Measurements from ENCODE around the gene LRP8.

Gene LRP8

GRCh38 chr1:53307037-53307436 lies 20.8 kb downstream of the LRP8 start:
- no peak for DNase-seq (ENCODE audit: low read depth in 2 of 2, low spot score in 1 of 2)

- no peak for DNase-seq (ENCODE audit: low read depth in 2 of 2, low spot score in 1 of 2)
Measured at GRCh38 chr1:53306168-53306567, 21.7 kb downstream of the LRP8 start.

DNA sequence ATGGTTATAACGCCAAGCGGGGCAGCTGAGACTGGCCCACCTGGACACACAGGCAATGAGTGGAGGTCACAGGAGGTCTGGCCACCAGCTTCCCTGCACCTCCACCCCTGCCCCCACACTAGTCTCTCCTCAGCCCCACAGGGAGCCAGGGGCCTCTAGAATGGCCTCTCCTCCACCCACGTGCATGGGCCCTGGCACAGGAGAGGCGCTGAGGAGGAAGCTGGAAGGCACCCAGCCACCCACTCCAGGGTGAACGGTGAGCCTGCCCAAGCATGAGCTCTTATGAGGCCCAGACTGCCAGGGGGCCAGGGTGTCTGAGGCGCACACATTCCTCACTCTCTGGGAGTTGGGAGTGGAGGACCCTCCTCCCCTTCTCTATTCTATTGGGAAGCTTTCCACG lies 22.2 kb downstream of the LRP8 start:
- no peak for DNase-seq (ENCODE audit: low read depth in 2 of 2, low spot score in 1 of 2)

DNA sequence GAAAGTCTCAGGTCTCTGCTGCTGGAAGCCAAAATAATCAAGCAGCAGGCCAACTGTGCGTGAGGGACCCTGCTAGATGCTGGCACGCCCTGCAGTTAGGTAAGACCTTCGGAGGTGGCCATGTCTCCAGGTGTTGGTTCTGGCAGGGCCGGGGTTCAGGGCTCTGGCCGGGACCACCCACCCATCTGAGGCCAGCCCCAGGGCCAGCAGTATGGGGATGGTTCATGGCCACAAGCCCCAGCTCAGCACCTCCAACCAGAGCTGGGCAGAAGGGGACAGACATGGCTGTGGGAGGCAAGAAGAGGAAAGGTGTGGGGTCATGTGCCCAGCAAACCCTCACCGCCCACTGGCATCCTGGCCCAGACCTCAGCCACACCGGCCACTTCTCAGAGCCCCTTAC lies 23.3 kb downstream of the LRP8 start:
- DNase-seq (ENCODE audit: low read depth in 2 of 2, low spot score in 1 of 2) = no peak

DNA sequence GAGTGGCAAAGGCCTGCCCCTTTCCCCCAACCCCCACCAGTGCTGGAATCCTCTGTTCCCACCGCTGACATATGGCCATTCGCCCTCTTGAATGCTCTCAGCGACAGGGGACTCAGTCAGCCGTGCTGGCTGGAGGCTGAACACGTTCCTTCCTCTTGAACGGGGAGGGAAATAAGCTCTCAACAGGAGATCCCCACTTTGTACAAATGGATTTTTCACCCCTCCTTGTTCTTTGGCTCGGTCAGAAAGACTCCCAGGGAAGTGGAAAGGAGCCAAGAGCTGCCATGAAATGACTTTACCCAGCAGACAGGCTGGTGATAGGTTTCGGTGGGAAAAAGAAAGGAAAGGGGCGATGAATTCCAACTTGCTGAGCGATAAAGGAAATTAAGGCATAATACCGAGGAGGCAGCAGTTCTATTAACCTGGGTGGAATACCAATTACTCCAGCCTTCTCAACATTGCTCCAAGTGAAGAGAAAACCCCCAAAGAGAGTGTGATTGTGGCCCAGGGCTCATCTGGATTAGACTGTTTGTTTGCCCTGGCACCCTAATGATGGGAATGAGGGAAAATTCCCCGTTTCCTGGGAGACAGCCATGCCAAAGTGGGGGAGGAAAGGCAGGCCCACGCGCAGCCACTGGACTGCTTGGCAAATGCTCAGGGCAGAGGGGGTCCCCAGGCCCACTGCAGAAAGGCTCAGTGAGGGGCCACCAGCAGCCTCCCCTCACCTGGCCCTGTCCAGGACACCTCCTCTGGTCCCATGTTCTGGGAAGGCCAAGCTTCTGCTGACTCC lies 23.9 kb downstream of the LRP8 start:
- no peak for DNase-seq (ENCODE audit: low read depth in 2 of 2, low spot score in 1 of 2)

DNA sequence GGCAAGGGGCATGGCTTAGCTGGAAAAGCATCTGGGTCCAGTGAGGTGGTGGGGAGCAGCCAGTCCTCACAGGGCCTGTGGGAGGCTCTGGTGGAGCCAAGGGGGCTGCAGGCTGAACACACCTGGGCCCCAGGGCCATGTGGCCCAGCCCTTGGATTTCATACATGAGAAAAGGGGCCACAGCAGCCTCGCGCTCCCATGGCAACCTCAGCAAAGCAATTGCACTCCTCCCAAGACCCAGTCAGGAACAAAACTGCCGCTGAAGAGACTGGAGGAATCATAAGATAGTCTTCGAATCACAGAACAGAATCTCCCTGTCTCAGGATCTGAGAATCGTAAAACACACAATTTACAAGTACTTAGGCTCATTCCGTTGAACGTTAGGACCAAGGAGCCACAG lies 24.6 kb downstream of the LRP8 start:
- DNase-seq (ENCODE audit: low read depth in 2 of 2, low spot score in 1 of 2) = no peak

- no peak for DNase-seq (ENCODE audit: low read depth in 2 of 2, low spot score in 1 of 2)
Measured at GRCh38 chr1:53299233-53299632, 28.6 kb downstream of the LRP8 start.

- no peak for DNase-seq (ENCODE audit: low read depth in 2 of 2, low spot score in 1 of 2)
Measured at GRCh38 chr1:53298045-53298637, 29.7 kb downstream of the LRP8 start.

DNA sequence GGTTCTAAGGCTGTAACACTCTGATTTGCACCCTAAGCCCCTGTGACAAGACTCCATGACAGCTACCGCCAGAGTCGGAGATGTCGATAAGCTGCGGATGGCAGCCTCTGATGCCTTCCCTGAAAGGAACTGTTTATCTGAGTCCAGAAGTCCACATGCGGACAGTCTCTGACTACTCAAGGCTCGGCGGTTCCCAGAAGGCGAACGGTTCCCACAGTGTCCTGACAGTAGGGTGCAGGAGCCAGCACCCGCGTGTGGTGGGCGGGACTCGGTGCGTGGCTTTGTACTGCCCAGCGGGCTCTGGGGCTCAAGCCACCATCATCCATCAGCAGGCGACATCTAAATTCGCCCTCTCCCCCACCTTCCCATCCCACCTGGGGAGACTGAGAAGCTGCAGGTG lies 30.7 kb downstream of the LRP8 start:
- no peak for DNase-seq (ENCODE audit: low read depth in 2 of 2, low spot score in 1 of 2)

DNA sequence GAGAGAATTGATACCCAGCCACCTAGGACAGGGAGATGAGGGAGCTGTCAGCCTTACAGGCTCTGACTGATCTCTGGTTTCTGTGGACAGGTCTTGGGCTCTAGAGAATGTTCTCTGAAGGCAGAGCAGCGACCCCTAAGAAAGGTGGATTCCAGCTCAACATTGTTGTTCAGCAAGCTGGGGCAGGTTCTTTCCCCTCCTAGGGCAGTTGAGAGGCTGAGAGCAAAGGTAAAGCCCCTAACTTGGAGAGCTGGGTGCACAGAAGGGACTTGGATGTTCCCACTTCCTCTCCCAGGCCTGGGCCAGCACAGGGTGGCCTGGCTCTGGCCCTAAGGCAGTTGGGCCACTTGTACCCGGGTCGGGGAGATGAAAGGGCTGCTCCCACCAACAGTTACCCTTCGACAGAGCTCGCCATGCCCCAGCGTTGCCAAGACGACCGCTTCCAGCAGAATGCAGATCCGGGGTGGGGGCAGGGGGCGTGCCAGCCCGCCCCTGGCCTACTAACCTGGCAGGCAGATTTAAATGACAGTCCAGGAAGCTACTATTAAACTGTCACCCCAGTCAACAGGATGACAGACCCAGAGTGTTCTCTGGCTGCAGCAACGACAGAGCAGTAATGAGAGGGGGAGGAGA lies 31.6 kb downstream of the LRP8 start:
- DNase-seq (ENCODE audit: low read depth in 2 of 2, low spot score in 1 of 2) = no peak

- no peak for DNase-seq (ENCODE audit: low read depth in 2 of 2, low spot score in 1 of 2)
Measured at GRCh38 chr1:53295726-53296116, 32.1 kb downstream of the LRP8 start.

DNA sequence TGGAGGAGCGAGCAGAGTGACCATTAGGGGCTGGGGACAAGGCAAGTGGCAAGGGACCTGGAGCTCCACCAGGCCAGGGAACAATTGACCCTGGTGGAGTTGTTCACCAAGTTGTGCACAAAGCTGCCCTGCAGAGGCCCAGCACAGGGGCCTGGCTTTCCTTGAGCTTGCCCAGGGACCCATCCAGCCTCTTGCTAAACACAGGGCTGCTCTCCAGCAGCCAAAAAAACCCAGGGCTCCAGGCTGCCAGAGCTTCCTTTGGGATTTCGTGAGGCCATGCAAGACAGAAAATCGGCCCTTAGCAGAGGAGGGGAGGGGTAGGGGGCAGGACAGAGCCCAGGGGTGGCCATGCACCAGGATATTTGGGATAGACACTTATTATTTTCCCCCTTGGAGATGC lies 32.6 kb downstream of the LRP8 start:
- DNase-seq (ENCODE audit: low read depth in 2 of 2, low spot score in 1 of 2) = no peak

GRCh38 chr1:53294567-53294966 lies 33.3 kb downstream of the LRP8 start:
- DNase-seq (ENCODE audit: low read depth in 2 of 2, low spot score in 1 of 2) = no peak

DNA sequence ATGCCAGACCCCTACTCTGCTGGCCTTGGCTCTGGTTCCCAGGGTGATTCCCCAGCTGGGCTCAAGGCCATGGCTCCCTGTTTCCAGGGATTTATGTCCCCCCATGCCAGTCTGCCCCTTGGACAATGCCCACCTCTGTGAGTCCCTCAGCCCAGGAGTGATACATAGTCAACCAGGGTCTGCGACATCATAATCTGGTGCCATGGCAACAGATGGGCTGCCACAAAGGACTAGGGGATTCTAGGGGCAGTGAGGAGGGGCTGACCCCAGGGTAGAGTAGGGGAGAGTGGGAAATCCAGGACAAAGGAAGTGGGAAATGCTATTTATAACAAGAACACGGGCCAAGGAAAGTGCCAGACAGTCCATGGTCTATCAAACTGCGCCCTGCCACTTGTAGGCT lies 33.8 kb downstream of the LRP8 start:
- no peak for DNase-seq (ENCODE audit: low read depth in 2 of 2, low spot score in 1 of 2)

DNA sequence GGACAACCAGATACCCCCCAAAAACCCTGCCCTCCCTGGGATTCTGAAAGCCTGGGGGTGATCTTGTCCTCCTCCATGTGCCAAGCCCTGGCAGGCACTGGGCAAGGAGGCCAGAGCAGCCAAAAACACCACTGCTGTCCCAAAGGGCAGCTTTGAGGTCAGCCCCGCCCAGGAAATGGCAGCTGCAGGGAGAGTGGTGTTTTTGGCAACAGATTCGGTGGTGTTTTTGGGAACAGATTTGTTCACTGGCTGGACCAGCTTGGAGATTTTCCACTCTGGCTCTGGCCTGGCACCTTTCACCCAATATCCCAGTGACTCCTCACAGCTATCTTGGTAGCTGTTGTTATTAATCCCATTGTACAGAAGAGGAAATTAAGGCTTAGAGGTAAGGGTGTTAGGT lies 34.7 kb downstream of the LRP8 start:
- DNase-seq (ENCODE audit: low read depth in 2 of 2, low spot score in 1 of 2) = no peak

GRCh38 chr1:53292690-53293089 lies 35.2 kb downstream of the LRP8 start:
- DNase-seq (ENCODE audit: low read depth in 2 of 2, low spot score in 1 of 2) = no peak

DNA sequence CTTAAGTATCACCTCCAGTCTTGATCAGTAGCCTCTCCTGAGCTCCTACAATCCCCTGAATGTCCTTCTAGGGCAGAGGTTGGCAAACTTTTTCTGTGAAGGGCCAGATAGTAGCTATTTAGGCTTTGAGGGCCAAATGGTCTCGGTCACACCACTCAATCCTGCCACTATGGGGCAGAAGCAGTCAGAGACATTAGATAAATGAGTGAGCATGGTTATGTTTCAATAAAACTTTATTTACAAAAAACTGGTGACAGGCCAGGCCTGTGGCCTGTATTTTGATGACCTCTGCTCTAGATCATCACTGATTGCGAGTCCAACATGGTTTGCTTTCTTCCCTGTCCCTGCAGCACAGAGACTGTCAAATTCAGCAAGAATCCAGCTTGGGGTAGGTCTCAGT lies 36.3 kb downstream of the LRP8 start:
- DNase-seq (ENCODE audit: low read depth in 2 of 2, low spot score in 1 of 2) = no peak

GRCh38 chr1:53288790-53289429 lies 39.0 kb downstream of the LRP8 start:
- no peak for DNase-seq (ENCODE audit: low read depth in 2 of 2, low spot score in 1 of 2)

- no peak for DNase-seq (ENCODE audit: low read depth in 2 of 2, low spot score in 1 of 2)
Measured at GRCh38 chr1:53288002-53288789, 39.7 kb downstream of the LRP8 start.

GRCh38 chr1:53286955-53287354 lies 40.9 kb downstream of the LRP8 start:
- DNase-seq (ENCODE audit: low read depth in 2 of 2, low spot score in 1 of 2) = no peak

All from stimulated activated CD8-positive, alpha-beta memory T cell treated with anti-CD3 and anti-CD28 coated beads, Interleukin-4, amount 100 ng/mL, for 1 hour (primary cell).